Stomach smooth muscle (tissue), 2 donors: Measurements from ENCODE around the gene CXCL16.
A peak's percentile ranks its signal among the peaks of the same experiment; 100 is the strongest.

ENCODE experiments used
- H3K27ac ChIP-seq: one replicate; pipeline ENCODE4 v1.7.0; 2013; ENCODE audit warnings: mild to moderate bottlenecking, low read length, inconsistent platforms
- H3K27me3 ChIP-seq, 2 donors: one replicate each; pipeline ENCODE4 v1.7.0; 2013; ENCODE audit warnings: low read length in 2 of 2; ENCODE audit not compliant: insufficient read depth in 2 of 2, control insufficient read depth in 1 of 2
- H3K36me3 ChIP-seq, 2 donors: one replicate each; pipeline ENCODE4 v1.7.0; 2013; ENCODE audit warnings: low read length in 2 of 2; ENCODE audit not compliant: control insufficient read depth in 2 of 2, insufficient read depth in 2 of 2
- H3K4me1 ChIP-seq: one replicate; pipeline ENCODE4 v1.7.0; 2013; ENCODE audit warnings: low read length; ENCODE audit not compliant: control insufficient read depth, insufficient read depth
- H3K4me3 ChIP-seq, 2 donors: one replicate each; pipeline ENCODE4 v1.7.0; 2013; ENCODE audit warnings: low read length in 2 of 2
- H3K9ac ChIP-seq, 2 donors: one replicate each; pipeline ENCODE4 v1.7.0; 2013; ENCODE audit warnings: low read length in 2 of 2, mild to moderate bottlenecking in 1 of 2
- H3K9me3 ChIP-seq, 2 donors: one replicate each; pipeline ENCODE4 v1.7.0; 2013; ENCODE audit warnings: low read length in 2 of 2; ENCODE audit not compliant: control insufficient read depth in 2 of 2
- donor health status: healthy.
- donor health status: Pancreatic carcinoma.

CXCL16 gene

GRCh38 chr17:4739122-4740024 lies at the start of gene CXCL16, which contains the start of gene ZMYND15:
Gene CXCL16 (minus strand): TSS chr17:4739928. CDS start chr17:4739339, 589 bp downstream.
Gene ZMYND15 (plus strand): TSS chr17:4739833. CDS start chr17:4740549, 716 bp downstream.
- peak within 1 kb of the TSS; percentile 73 to 85 for H3K4me3 ChIP-seq
- H3K9me3 ChIP-seq = no peaks in the 10 kb centered on the region
- peaks cover 18% of the 10 kb centered on the region for H3K4me1 ChIP-seq
- no peaks in the 10 kb centered on the region for H3K36me3 ChIP-seq
- no peak within 1 kb of the TSS for H3K27ac ChIP-seq
- peaks cover 9 to 16% of the 10 kb centered on the region in 2 donors for H3K27me3 ChIP-seq
- peak within 1 kb of the TSS; percentile 58 to 70 for H3K9ac ChIP-seq

GRCh38 chr17:4788807-4789700 lies 49.3 kb upstream of the CXCL16 start, which contains the start of gene GLTPD2:
Gene GLTPD2 (plus strand): TSS chr17:4788964. CDS start chr17:4789012, 48 bp downstream.
- Histone ChIP-seq H3K27ac (peak within 1 kb of the TSS; percentile 84), H3K9me3 (no peaks in the 10 kb centered on the region), H3K27me3 (peaks cover 7 to 10% of the 10 kb centered on the region in 2 donors), H3K36me3 (no peaks in the 10 kb centered on the region), H3K4me1 (peaks cover 35% of the 10 kb centered on the region), H3K4me3 (peak within 1 kb of the TSS; percentile 77 to 86), H3K9ac (peak within 1 kb of the TSS; percentile 85 to 87)

- Histone ChIP-seq H3K9me3 (no peaks in the 10 kb centered on the region), H3K36me3 (no peaks in the 10 kb centered on the region), H3K27me3 (peaks cover 10 to 13% of the 10 kb centered on the region in 2 donors), H3K9ac (peak overlapping the region in 1 of 2 donors; percentile 21), H3K27ac (no peak overlapping the region), H3K4me1 (peaks cover 35% of the 10 kb centered on the region), H3K4me3 (peak overlapping the region in 1 of 2 donors; percentile 86)
Measured at GRCh38 chr17:4788159-4788806, 48.6 kb upstream of the CXCL16 start.

GRCh38 chr17:4786516-4786915 lies 46.8 kb upstream of the CXCL16 start:
- Histone ChIP-seq H3K27me3 (peaks cover 17 to 22% of the 10 kb centered on the region in 2 donors), H3K36me3 (no peaks in the 10 kb centered on the region), H3K9me3 (no peaks in the 10 kb centered on the region), H3K9ac (peak overlapping the region; percentile 18 to 36), H3K4me3 (peak overlapping the region; percentile 68 to 75), H3K27ac (no peak overlapping the region), H3K4me1 (peaks cover 35% of the 10 kb centered on the region)

GRCh38 chr17:4786106-4786511 lies 46.4 kb upstream of the CXCL16 start, which contains the start of gene VMO1:
Gene VMO1 (minus strand): TSS chr17:4786364. CDS start chr17:4786352, 12 bp downstream.
- peak within 1 kb of the TSS; percentile 68 to 75 for H3K4me3 ChIP-seq
- peaks cover 17 to 22% of the 10 kb centered on the region in 2 donors for H3K27me3 ChIP-seq
- no peaks in the 10 kb centered on the region for H3K36me3 ChIP-seq
- peaks cover 35% of the 10 kb centered on the region for H3K4me1 ChIP-seq
- no peaks in the 10 kb centered on the region for H3K9me3 ChIP-seq
- H3K27ac ChIP-seq = no peak within 1 kb of the TSS
- H3K9ac ChIP-seq = peak within 1 kb of the TSS; percentile 24 to 36

GRCh38 chr17:4785311-4786105 lies 45.8 kb upstream of the CXCL16 start:
- Histone ChIP-seq H3K27me3 (peaks cover 20 to 25% of the 10 kb centered on the region in 2 donors), H3K9ac (peak overlapping the region; percentile 21 to 24), H3K9me3 (no peaks in the 10 kb centered on the region), H3K36me3 (no peaks in the 10 kb centered on the region), H3K4me3 (peak overlapping the region; percentile 68 to 75), H3K4me1 (peaks cover 32% of the 10 kb centered on the region), H3K27ac (no peak overlapping the region)

- Histone ChIP-seq H3K27ac (no peak overlapping the region), H3K4me3 (no peak overlapping the region), H3K27me3 (peaks cover 27 to 28% of the 10 kb centered on the region in 2 donors), H3K9ac (no peak overlapping the region), H3K4me1 (peaks cover 19% of the 10 kb centered on the region), H3K9me3 (no peaks in the 10 kb centered on the region), H3K36me3 (no peaks in the 10 kb centered on the region)
Measured at GRCh38 chr17:4782652-4783051, 42.9 kb upstream of the CXCL16 start.

GRCh38 chr17:4780325-4780955 lies 40.7 kb upstream of the CXCL16 start:
- Histone ChIP-seq H3K4me3 (no peak overlapping the region), H3K9ac (no peak overlapping the region), H3K36me3 (no peaks in the 10 kb centered on the region), H3K9me3 (no peaks in the 10 kb centered on the region), H3K4me1 (peaks cover 5% of the 10 kb centered on the region), H3K27me3 (peaks cover 23% of the 10 kb centered on the region in 2 donors), H3K27ac (no peak overlapping the region)

- Histone ChIP-seq H3K27me3 (peaks cover 15 to 17% of the 10 kb centered on the region in 2 donors), H3K36me3 (no peaks in the 10 kb centered on the region), H3K27ac (no peak overlapping the region), H3K9me3 (no peaks in the 10 kb centered on the region), H3K9ac (no peak overlapping the region), H3K4me1 (no peaks in the 10 kb centered on the region), H3K4me3 (no peak overlapping the region)
Measured at GRCh38 chr17:4777969-4778760, 38.4 kb upstream of the CXCL16 start.
